ENCODE measurements around the gene HCN1.

HCN1 gene

GRCh38 chr5:45411971-45412612 lies 284.1 kb downstream of the HCN1 start:
- Histone ChIP-seq H3K27ac (replicated peaks) (no peak overlapping the region), H3K27me3 (ENCODE audit: insufficient read depth, poor library complexity, severe bottlenecking) (no peaks in the 10 kb centered on the region), H3K4me3 (replicated peaks; ENCODE audit: insufficient read depth, low read length) (no peak overlapping the region)
- TF ChIP-seq GABPA (IDR thresholded peaks at IDR 0.05; ENCODE audit: low read depth) (no peak), CTCF (IDR thresholded peaks at IDR 0.05; ENCODE audit: insufficient read depth, low read length) (no peak), REST (IDR thresholded peaks at IDR 0.05; ENCODE audit: insufficient replicate concordance, low read depth) (no peak), SPI1 (IDR thresholded peaks at IDR 0.05; ENCODE audit: borderline replicate concordance, low read depth) (no peak)
- DNase-seq (ENCODE audit: low read depth in 1 of 2, low spot score in 1 of 2): no peak

- TF ChIP-seq GABPA (IDR thresholded peaks at IDR 0.05; ENCODE audit: low read depth): no peak
- no peak for TF ChIP-seq REST (IDR thresholded peaks at IDR 0.05; ENCODE audit: insufficient replicate concordance, low read depth)
- no peak for TF ChIP-seq SPI1 (IDR thresholded peaks at IDR 0.05; ENCODE audit: borderline replicate concordance, low read depth)
- no peak for TF ChIP-seq CTCF (IDR thresholded peaks at IDR 0.05; ENCODE audit: insufficient read depth, low read length)
- TF ChIP-seq POLR2AphosphoS5 (IDR thresholded peaks at IDR 0.05; ENCODE audit: low read depth): no peak
Observed at GRCh38 chr5:45410304-45410995, 285.7 kb downstream of the HCN1 start.

GRCh38 chr5:45408067-45408466 lies 288.1 kb downstream of the HCN1 start:
- no peaks in the 10 kb centered on the region for H3K27me3 ChIP-seq (ENCODE audit: insufficient read depth, poor library complexity, severe bottlenecking)
- no peak for DNase-seq (ENCODE audit: low read depth in 1 of 2, low spot score in 1 of 2)
- H3K4me3 ChIP-seq (replicated peaks; ENCODE audit: insufficient read depth, low read length): no peak overlapping the region
- no peak overlapping the region for H3K27ac ChIP-seq (replicated peaks)
- no peak for TF ChIP-seq POLR2AphosphoS5 (IDR thresholded peaks at IDR 0.05; ENCODE audit: low read depth)
- no peak for TF ChIP-seq SPI1 (IDR thresholded peaks at IDR 0.05; ENCODE audit: borderline replicate concordance, low read depth)
- no peak for TF ChIP-seq CTCF (IDR thresholded peaks at IDR 0.05; ENCODE audit: insufficient read depth, low read length)
- no peak for TF ChIP-seq REST (IDR thresholded peaks at IDR 0.05; ENCODE audit: insufficient replicate concordance, low read depth)
- no peak for TF ChIP-seq GABPA (IDR thresholded peaks at IDR 0.05; ENCODE audit: low read depth)

More at GRCh38 chr5:45410304-45410995, 285.7 kb downstream of the HCN1 start:
- Histone ChIP-seq H3K27ac (replicated peaks) (no peak overlapping the region), H3K4me3 (replicated peaks; ENCODE audit: insufficient read depth, low read length) (no peak overlapping the region), H3K27me3 (ENCODE audit: insufficient read depth, poor library complexity, severe bottlenecking) (no peaks in the 10 kb centered on the region)
- DNase-seq (ENCODE audit: low read depth in 1 of 2, low spot score in 1 of 2): no peak

Data from HL-60 (cell line).